C4-2B (cell line): ENCODE measurements around the gene ACYP1.

Experiments
- ZFX ChIP-seq: fragments of 450-650 bp; IDR thresholded peaks from 2 replicates; pipeline ENCODE4 v1.6.1; 2017
- TF ChIP-seq, protein P1 (sequence below): fragments of 450-650 bp; conservative IDR thresholded peaks from 2 replicates; pipeline ENCODE4 v1.5.1; 2017; ENCODE audit warnings: mild to moderate bottlenecking

DNA sequence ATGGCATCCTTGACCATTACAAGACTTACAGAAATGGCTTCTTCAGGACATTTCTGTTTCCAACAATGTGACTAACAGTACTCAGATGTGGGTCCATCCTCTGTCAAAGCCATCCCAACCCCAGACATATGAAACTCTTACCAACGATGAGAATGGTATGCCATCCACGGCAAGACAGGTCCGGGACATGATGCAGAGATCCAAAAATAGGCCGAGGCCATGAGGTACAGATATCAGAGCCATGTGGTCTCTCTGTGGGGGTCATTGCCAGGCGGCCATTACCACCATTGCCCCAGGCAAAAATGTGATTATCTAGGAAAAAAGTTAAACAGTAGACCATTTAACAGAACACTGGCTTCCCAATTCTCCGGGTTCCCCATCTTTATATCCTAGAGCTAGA lies 33.1 kb upstream of the ACYP1 start:
- TF ChIP-seq, protein P1, sequence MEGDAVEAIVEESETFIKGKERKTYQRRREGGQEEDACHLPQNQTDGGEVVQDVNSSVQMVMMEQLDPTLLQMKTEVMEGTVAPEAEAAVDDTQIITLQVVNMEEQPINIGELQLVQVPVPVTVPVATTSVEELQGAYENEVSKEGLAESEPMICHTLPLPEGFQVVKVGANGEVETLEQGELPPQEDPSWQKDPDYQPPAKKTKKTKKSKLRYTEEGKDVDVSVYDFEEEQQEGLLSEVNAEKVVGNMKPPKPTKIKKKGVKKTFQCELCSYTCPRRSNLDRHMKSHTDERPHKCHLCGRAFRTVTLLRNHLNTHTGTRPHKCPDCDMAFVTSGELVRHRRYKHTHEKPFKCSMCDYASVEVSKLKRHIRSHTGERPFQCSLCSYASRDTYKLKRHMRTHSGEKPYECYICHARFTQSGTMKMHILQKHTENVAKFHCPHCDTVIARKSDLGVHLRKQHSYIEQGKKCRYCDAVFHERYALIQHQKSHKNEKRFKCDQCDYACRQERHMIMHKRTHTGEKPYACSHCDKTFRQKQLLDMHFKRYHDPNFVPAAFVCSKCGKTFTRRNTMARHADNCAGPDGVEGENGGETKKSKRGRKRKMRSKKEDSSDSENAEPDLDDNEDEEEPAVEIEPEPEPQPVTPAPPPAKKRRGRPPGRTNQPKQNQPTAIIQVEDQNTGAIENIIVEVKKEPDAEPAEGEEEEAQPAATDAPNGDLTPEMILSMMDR, result no peak
- TF ChIP-seq ZFX, result no peak
